ENCODE data around the gene INPP4B. TPM values are rescaled to one million over a fixed set of nuclear protein-coding genes. Genes with fewer than 3 reads are reported as not detected.

Gene INPP4B
- total RNA-seq, 1 experiment from 2014 or later: 114 TPM

GRCh38 chr4:142532054-142532453, 314.0 kb downstream of the INPP4B start:
- no peak for DNase-seq
- Mint-ChIP-seq H3K9me3 (ENCODE audit: low read depth, unreplicated experiment) (no peaks in the 10 kb centered on the region), H3K4me3 (ENCODE audit: low read depth, unreplicated experiment) (no peak overlapping the region), H3K4me1 (ENCODE audit: low read depth, unreplicated experiment) (peaks cover 9% of the 10 kb centered on the region), H3K27me3 (ENCODE audit: unreplicated experiment) (no peaks in the 10 kb centered on the region), H3K27ac (ENCODE audit: unreplicated experiment) (no peak overlapping the region), H3K36me3 (ENCODE audit: insufficient read depth, unreplicated experiment) (no peaks in the 10 kb centered on the region)
- BruUV-seq (replicated peaks): no TSS peak
- TF ChIP-seq CTCF (IDR thresholded peaks at IDR 0.05; ENCODE audit: unreplicated experiment): no peak
- CTCF ChIA-PET: no interaction called here
- intact Hi-C loops (cut with micrococcal nuclease; ENCODE audit: unreplicated experiment): no loop called here

- intact Hi-C loops (cut with micrococcal nuclease; ENCODE audit: unreplicated experiment): no loop called here
- CTCF ChIA-PET: no interaction called here
- no peak for DNase-seq
- H3K4me1 Mint-ChIP-seq (ENCODE audit: low read depth, unreplicated experiment): peaks cover 9% of the 10 kb centered on the region
- no peaks in the 10 kb centered on the region for H3K9me3 Mint-ChIP-seq (ENCODE audit: low read depth, unreplicated experiment)
- no peaks in the 10 kb centered on the region for H3K36me3 Mint-ChIP-seq (ENCODE audit: insufficient read depth, unreplicated experiment)
- no peak overlapping the region for H3K4me3 Mint-ChIP-seq (ENCODE audit: low read depth, unreplicated experiment)
- no TSS peak for BruUV-seq (replicated peaks)
- TF ChIP-seq CTCF (IDR thresholded peaks at IDR 0.05; ENCODE audit: unreplicated experiment): no peak
- no peak overlapping the region for H3K27ac Mint-ChIP-seq (ENCODE audit: unreplicated experiment)
- H3K27me3 Mint-ChIP-seq (ENCODE audit: unreplicated experiment): no peaks in the 10 kb centered on the region
These were observed 315.4 kb downstream of the INPP4B start for GRCh38 chr4:142530728-142531127.

GRCh38 chr4:142528433-142528832, 317.7 kb downstream of the INPP4B start:
- intact Hi-C loops (cut with micrococcal nuclease; ENCODE audit: unreplicated experiment): no loop called here
- no peaks in the 10 kb centered on the region for H3K9me3 Mint-ChIP-seq (ENCODE audit: low read depth, unreplicated experiment)
- H3K36me3 Mint-ChIP-seq (ENCODE audit: insufficient read depth, unreplicated experiment): no peaks in the 10 kb centered on the region
- DNase-seq: no peak
- H3K4me3 Mint-ChIP-seq (ENCODE audit: low read depth, unreplicated experiment): no peak overlapping the region
- CTCF ChIA-PET: interaction anchor here (0.7 kb wide), 1 partner anchor 231 kb away, joined by 3 read pairs; no protein-coding TSS in a partner anchor
- H3K27ac Mint-ChIP-seq (ENCODE audit: unreplicated experiment): no peak overlapping the region
- H3K27me3 Mint-ChIP-seq (ENCODE audit: unreplicated experiment): no peaks in the 10 kb centered on the region
- peaks cover 9% of the 10 kb centered on the region for H3K4me1 Mint-ChIP-seq (ENCODE audit: low read depth, unreplicated experiment)
- no TSS peak for BruUV-seq (replicated peaks)
- TF ChIP-seq CTCF (IDR thresholded peaks at IDR 0.05; ENCODE audit: unreplicated experiment): no peak

- Mint-ChIP-seq H3K27ac (ENCODE audit: unreplicated experiment) (no peak overlapping the region), H3K9me3 (ENCODE audit: low read depth, unreplicated experiment) (peaks cover 2% of the 10 kb centered on the region), H3K4me3 (ENCODE audit: low read depth, unreplicated experiment) (no peak overlapping the region), H3K27me3 (ENCODE audit: unreplicated experiment) (no peaks in the 10 kb centered on the region), H3K36me3 (ENCODE audit: insufficient read depth, unreplicated experiment) (no peaks in the 10 kb centered on the region), H3K4me1 (ENCODE audit: low read depth, unreplicated experiment) (peaks cover 13% of the 10 kb centered on the region)
- no TSS peak for BruUV-seq (replicated peaks)
- no peak for DNase-seq
- no peak for TF ChIP-seq CTCF (IDR thresholded peaks at IDR 0.05; ENCODE audit: unreplicated experiment)
- CTCF ChIA-PET: no interaction called here
- intact Hi-C loops (cut with micrococcal nuclease; ENCODE audit: unreplicated experiment): no loop called here
These were observed 323.0 kb downstream of the INPP4B start for GRCh38 chr4:142523111-142523510.
